Retinal pigment epithelial cell (primary cell): ENCODE measurements around the gene TRAPPC13.
"Not testable (repeated sequence)": the region's sequence is repeated elsewhere in the genome, so short reads cannot be mapped to it uniquely, and the experiment has no call there.

Experiments
- DNase-seq: peaks from one replicate; pipeline ENCODE4 v3.0.0-alpha.2; 2010; ENCODE audit warnings: low read depth
- H3K4me3 ChIP-seq: 2 replicates; pipeline ENCODE4 v1.5.1; 2011; ENCODE audit warnings: mild to moderate bottlenecking, low read length, control low read depth, moderate library complexity
- CTCF ChIP-seq: conservative IDR thresholded peaks from 2 replicates; pipeline ENCODE4 v1.5.1; 2011; ENCODE audit warnings: low read depth, low read length, control low read depth, inconsistent platforms

The TRAPPC13 gene

GRCh38 chr5:65624571-65625555 lies at the start of gene TRAPPC13, which contains the start of gene SHLD3:
Gene TRAPPC13 (plus strand): TSS chr5:65625027. CDS start chr5:65625061, 34 bp downstream.
Gene SHLD3 (plus strand): TSS chr5:65625027. CDS start chr5:65629588, 4,561 bp downstream.
- H3K4me3 ChIP-seq: peak within 1 kb of the TSS; percentile 98
- peak; percentile 64 for DNase-seq
- TF ChIP-seq CTCF: no peak

- no peak for DNase-seq
- no peak overlapping the region for H3K4me3 ChIP-seq
- no peak for TF ChIP-seq CTCF
Observed at GRCh38 chr5:65577141-65577540, 47.7 kb upstream of the TRAPPC13 start.

- peak; percentile 13 for TF ChIP-seq CTCF
- no peak overlapping the region for H3K4me3 ChIP-seq
- DNase-seq: no peak
Observed at GRCh38 chr5:65588694-65589093, 36.1 kb upstream of the TRAPPC13 start.

GRCh38 chr5:65601761-65602160 lies 23.1 kb upstream of the TRAPPC13 start:
- not testable (repeated sequence) for H3K4me3 ChIP-seq, DNase-seq

- TF ChIP-seq CTCF: no peak
- H3K4me3 ChIP-seq: no peak overlapping the region
- DNase-seq: no peak
Observed at GRCh38 chr5:65611524-65611923, 13.3 kb upstream of the TRAPPC13 start.

- H3K4me3 ChIP-seq: no peak overlapping the region
- no peak for DNase-seq
- no peak for TF ChIP-seq CTCF
Observed at GRCh38 chr5:65612298-65612907, 12.4 kb upstream of the TRAPPC13 start.

GRCh38 chr5:65620021-65620420 lies 4.8 kb upstream of the TRAPPC13 start:
- no peak for DNase-seq
- TF ChIP-seq CTCF: no peak
- no peak overlapping the region for H3K4me3 ChIP-seq

- not testable (repeated sequence) for DNase-seq, H3K4me3 ChIP-seq
Observed at GRCh38 chr5:65621961-65622360, 2.9 kb upstream of the TRAPPC13 start.
